Stimulated activated CD8-positive, alpha-beta memory T cell treated with anti-CD3 and anti-CD28 coated beads, Interleukin-12 subunit alpha, Interleukin-12 subunit beta, amount 100 ng/mL, for 24 hours (primary cell): Measurements from ENCODE around the gene CEACAM7.
"Not testable (repeated sequence)": the region's sequence is repeated elsewhere in the genome, so short reads cannot be mapped to it uniquely, and the experiment has no call there.

ENCODE experiments used
- DNase-seq: peaks from one replicate; pipeline ENCODE4 v3.0.0-alpha.2; 2020; ENCODE audit errors: extremely low read depth

The CEACAM7 gene

GRCh38 chr19:41656756-41657155, 31.3 kb downstream of the CEACAM7 start:
- DNase-seq = not testable (repeated sequence)

DNA sequence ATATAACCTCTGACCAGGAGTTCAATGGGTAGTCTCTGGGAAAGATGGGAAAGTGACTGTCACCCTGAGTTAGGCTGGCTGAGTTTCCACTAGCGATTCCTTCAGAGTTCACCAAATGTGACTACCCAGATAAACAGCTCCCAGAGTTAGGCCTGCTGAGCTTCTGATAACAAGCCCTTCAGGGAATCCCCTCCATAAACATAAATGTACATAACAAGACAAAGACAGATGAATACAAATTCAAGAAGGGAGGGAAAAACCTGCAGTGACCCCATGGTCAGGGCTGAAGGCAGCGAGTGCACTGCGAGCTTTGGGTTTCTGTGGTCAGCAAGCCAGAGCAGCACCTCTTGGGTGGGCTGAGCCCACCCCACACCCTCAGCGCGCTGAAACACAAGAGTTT, 35.8 kb downstream of the CEACAM7 start:
- no peak for DNase-seq

DNA sequence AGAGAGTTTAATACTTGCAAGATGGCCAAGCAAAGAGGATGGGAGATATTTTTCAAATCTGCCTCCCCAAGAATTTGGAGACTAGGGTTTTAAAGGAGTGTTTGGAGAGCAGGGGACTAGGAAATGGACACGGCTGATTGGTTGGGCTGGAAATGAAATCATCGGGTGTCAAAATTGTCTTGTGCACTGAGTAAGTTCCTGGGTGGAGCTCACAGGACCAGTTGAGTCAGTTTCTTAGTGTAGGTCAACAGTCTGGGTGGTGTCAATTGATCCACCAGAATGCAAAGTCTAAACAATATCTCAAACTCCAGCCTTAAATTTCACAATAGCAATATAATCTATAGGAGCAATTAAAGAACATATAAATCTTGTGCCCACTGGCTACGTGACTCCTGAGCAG, 38.2 kb downstream of the CEACAM7 start:
- no peak for DNase-seq

- peak; percentile 14 for DNase-seq
Observed at GRCh38 chr19:41646589-41647204, 41.4 kb downstream of the CEACAM7 start.

DNA sequence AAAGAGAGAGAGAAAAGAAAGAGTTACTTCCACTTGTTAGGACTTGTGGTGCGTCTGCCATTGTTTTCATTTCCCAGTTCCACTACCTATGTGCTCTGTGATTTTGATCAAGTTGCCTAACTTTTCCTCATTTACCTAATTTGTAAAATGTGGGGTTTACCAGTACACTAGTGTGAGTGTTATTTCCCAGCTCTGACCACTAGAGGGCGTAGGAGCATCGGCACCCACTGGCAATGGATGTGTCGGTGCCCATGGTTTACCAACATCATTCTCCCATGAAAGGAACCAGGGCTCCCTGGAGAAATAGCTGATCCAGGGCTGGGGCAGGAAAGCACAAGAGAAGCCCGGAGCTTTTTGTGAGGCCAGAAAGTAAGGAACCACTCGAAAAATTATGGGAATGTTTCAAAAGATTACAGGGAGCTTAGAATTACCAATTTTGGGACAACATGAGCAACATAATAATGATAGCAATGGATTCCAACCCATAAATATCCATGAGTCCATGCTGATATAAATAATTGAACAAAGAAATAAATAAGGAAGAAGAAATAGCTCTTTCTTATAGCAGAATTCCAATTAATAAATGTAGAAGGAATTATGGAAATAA, 46.1 kb downstream of the CEACAM7 start:
- peak; percentile 27 for DNase-seq

DNA sequence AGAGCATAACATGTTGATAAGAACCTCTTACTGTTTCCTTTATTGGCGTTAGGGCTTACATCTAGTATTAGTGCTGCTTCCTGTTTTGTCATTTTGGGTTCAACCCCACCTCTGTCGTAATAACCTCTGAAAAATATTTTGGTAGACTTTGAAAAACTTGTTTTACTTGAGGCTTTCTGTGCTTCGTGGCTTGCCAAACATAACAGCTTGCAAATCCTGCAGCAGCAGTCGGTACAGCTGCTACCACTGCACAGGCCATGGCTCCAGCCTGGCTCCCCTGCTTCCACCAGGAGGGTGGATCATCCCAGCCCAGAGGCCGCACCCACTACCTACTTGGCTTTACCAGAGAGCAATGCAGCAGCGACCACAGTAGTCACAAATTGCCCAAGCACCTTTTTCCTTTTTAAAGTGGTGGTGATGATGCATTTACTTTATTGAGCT, 49.4 kb downstream of the CEACAM7 start:
- no peak for DNase-seq

- no peak for DNase-seq
Observed at GRCh38 chr19:41637484-41637883, 50.6 kb downstream of the CEACAM7 start.

DNA sequence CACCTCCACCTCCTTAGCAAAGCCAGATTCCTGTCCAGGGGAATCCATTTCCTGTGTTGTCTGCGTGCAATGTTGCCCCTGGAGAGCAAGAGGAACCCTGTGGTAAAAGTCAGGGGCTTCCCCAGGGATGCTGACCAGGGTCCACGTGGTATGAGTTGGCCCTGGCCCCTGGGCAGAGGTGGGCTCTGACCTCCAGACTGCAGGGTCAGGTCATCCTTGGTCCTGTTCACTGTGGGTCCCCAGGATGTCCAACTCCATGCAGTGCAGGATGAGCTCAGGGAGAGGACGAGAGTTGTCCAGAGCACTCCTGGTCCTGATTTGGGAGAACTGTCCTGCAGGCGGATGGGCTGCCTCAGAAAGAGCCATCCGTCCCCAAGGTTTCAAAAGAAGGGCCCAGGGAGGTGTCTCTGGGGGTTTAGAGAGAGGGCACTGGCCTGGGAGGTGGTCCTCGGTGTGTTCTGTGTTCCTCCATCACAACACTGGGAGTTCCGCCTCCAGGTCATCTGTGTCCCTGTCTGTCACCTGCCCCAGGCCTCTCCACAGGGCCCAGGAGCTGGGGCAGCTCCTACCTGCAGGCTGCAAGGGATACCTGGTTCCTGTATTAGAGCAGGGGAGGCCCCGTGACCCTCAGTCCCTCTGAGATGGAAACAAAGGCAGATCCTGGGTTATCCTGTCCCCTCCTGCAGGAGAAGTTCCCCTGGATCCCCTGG, 59.9 kb downstream of the CEACAM7 start:
- no peak for DNase-seq

DNA sequence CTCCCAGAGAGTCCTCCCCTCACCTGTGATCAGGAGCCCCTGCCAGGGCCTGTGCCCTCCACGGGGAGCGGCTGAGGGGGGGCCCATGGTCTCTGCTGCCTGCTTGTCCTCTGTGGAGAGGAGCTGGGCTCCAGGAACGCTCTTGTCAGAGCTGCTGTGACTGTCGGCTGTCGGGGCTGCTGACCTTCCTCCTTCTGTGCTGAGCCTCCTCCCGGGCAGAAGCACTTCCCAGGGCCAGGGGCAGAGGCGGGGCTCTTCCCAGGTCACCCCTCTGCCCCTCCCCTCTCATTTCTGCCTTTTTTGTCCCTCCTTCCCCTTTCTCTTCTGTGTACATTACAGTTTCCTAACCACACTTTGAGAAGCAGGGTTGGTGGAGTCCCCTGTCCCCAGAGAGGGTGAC, 61.2 kb downstream of the CEACAM7 start, which contains the start of gene CEACAM4:
Gene CEACAM4 (minus strand): TSS at position 198 of the 400 bp plus-strand sequence. CDS start 111 bp downstream, at position 87.
- DNase-seq = no peak

DNA sequence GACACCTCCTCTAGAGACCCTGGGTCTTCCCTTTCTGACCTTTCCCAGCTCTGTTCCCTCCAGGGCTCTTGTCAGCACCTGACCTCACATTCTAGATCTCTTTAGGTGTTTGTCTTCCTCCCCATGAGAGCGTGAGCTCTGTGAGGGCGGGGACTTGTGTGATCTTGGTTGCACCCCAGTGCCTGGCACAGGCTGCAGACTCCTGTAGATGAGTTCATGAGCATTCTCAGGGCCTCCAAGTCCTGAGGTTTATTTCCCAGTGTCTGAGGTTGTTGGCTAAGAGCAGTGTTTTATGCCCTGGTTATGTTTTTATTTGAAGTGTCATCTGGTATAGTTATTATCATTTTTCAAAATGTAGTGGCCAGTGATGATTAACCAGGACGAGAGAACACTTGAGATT, 61.8 kb downstream of the CEACAM7 start:
- DNase-seq = no peak

- no peak for DNase-seq
Observed at GRCh38 chr19:41624937-41625336, 63.1 kb downstream of the CEACAM7 start.

DNA sequence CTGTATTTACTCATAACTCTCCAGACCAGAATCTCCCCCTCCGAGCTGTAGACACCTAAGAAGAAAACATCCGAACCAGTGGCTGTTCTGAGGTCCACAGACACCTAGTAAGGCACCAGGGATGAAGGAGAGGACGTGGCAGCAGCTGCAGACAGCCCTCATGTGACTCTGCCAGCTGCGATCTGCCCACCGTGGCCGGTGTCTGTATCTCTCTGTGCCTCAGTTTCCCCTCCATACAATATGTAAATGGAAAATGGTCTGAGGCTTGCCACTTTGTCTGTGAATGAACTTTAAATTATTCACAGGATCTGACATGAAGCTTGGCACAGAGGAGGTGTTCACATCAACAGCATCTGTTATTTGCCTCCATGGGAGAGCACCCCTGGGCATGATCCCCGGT, 63.6 kb downstream of the CEACAM7 start:
- no peak for DNase-seq

GRCh38 chr19:41623360-41623759, 64.7 kb downstream of the CEACAM7 start:
- DNase-seq = no peak
